H1 (cell line): ENCODE measurements around the gene FBXO34. TPM values are rescaled to one million over a fixed set of nuclear protein-coding genes. Genes with fewer than 3 reads are reported as not detected.

Experiments
- CTCF ChIA-PET: fragments of 300-600 bp; sonication (Branson Sonifier 250); formaldehyde crosslinking; loops from one replicate; lab custom pipeline; 2021; ENCODE audit not compliant: partially characterized antibody; lab: Charles Lee
- POLR2A ChIA-PET: fragments of 300-600 bp; sonication (Branson Sonifier 250); formaldehyde crosslinking; loops from one replicate; lab custom pipeline; 2021; ENCODE audit warnings: inconsistent platforms; ENCODE audit not compliant: partially characterized antibody; lab: Charles Lee
- DNase-seq, 2 experiments: peaks; one replicate each; pipeline versions ENCODE4 v3.0.0 to v3.0.0-alpha.2; 2010 to 2022; ENCODE audit warnings: low spot score in 2 of 2, low read depth in 1 of 2, mixed read lengths in 1 of 2
- FAIRE-seq: peaks from 2 replicates; lab custom pipeline; 2011; peaks lifted over from hg19 to GRCh38; lab: Jason Lieb, UNC
- H2AFZ ChIP-seq: 2 replicates; pipeline ENCODE4 v1.8.1; 2012; ENCODE audit warnings: low read length, inconsistent platforms
- H2AK5ac ChIP-seq: 2 replicates; pipeline ENCODE4 v1.6.1; 2013; ENCODE audit warnings: low read depth, low read length
- H2BK120ac ChIP-seq: replicated peaks from 2 replicates; pipeline ENCODE3; 2013; ENCODE audit warnings: low read depth, low read length, inconsistent platforms
- H2BK12ac ChIP-seq: 2 replicates; pipeline ENCODE4 v1.6.1; 2013; ENCODE audit warnings: low read depth, low read length
- H2BK15ac ChIP-seq: 2 replicates; pipeline ENCODE4 v1.6.1; 2013; ENCODE audit warnings: low read length
- H2BK20ac ChIP-seq: 2 replicates; pipeline ENCODE4 v1.6.1; 2013; ENCODE audit warnings: low read length
- H2BK5ac ChIP-seq: 2 replicates; pipeline ENCODE4 v1.6.1; 2013; ENCODE audit warnings: low read depth, low read length
- H3K14ac ChIP-seq: 2 replicates; pipeline ENCODE4 v1.6.1; 2013; ENCODE audit warnings: inconsistent platforms; ENCODE audit not compliant: insufficient read length
- H3K18ac ChIP-seq: 2 replicates; pipeline ENCODE4 v1.6.1; 2013; ENCODE audit warnings: low read length; ENCODE audit errors: extremely low read depth
- H3K23ac ChIP-seq: 2 replicates; pipeline ENCODE4 v1.6.1; 2013; ENCODE audit warnings: inconsistent platforms; ENCODE audit not compliant: insufficient read length
- H3K23me2 ChIP-seq: 2 replicates; pipeline ENCODE4 v1.6.1; 2013; ENCODE audit warnings: low read depth, low read length
- H3K27ac ChIP-seq: 2 replicates; pipeline ENCODE4 v1.6.1; 2011; ENCODE audit warnings: low read depth, low read length, inconsistent platforms
- H3K27me3 ChIP-seq, 4 experiments: replicated peaks in 1 of 4; 1 replicate in 1 of 4; 2 replicates in 3 of 4; pipeline versions ENCODE4 v1.6.1 to v1.8.1; 2011 to 2013; ENCODE audit warnings: low read length in 3 of 4, mild to moderate bottlenecking in 3 of 4, inconsistent platforms in 2 of 4, mixed read lengths in 2 of 4, moderate library complexity in 1 of 4; ENCODE audit not compliant: control insufficient read depth in 3 of 4, insufficient read depth in 3 of 4; ENCODE audit errors: extremely low read depth in 1 of 4
- H3K36me3 ChIP-seq, 4 experiments: 2 replicates each; pipeline versions ENCODE4 v1.6.1 to v1.8.1; 2011 to 2013; ENCODE audit warnings: mild to moderate bottlenecking in 4 of 4, low read length in 3 of 4, moderate library complexity in 2 of 4, control low read depth in 1 of 4, inconsistent platforms in 1 of 4; ENCODE audit not compliant: insufficient read depth in 4 of 4, control insufficient read depth in 2 of 4
- H3K4ac ChIP-seq: replicated peaks from 2 replicates; pipeline ENCODE3; 2013; ENCODE audit warnings: low read length, low read depth, mixed read lengths, inconsistent platforms; ENCODE audit not compliant: insufficient read length
- H3K4me1 ChIP-seq, 4 experiments: replicated peaks in 1 of 4; 1 replicate in 1 of 4; 2 replicates in 3 of 4; pipeline versions ENCODE4 v1.6.1 to v1.8.1; 2011 to 2013; ENCODE audit warnings: low read length in 3 of 4, inconsistent platforms in 2 of 4, mixed read lengths in 1 of 4; ENCODE audit not compliant: insufficient read depth in 4 of 4, control insufficient read depth in 3 of 4
- H3K4me2 ChIP-seq, 2 experiments: 2 replicates each; pipeline versions ENCODE4 v1.6.1 to v1.8.1; 2011 to 2013; ENCODE audit warnings: low read depth in 2 of 2, low read length in 2 of 2, control low read depth in 1 of 2, inconsistent platforms in 1 of 2, mild to moderate bottlenecking in 1 of 2; ENCODE audit not compliant: insufficient read depth in 1 of 2
- H3K4me3 ChIP-seq, 4 experiments: fragments of 200-600, 300-600 bp in 1 of 4; sonication (generic), shearing (Covaris generic), sonication (Bioruptor Twin) in 1 of 4; 2 replicates each; pipeline versions ENCODE4 v1.5.1 to v1.8.1; 2011 to 2016; ENCODE audit warnings: low read length in 4 of 4, low read depth in 3 of 4, control low read depth in 2 of 4, inconsistent platforms in 2 of 4, mild to moderate bottlenecking in 2 of 4, mixed read lengths in 1 of 4, moderate library complexity in 1 of 4; ENCODE audit not compliant: insufficient read depth in 2 of 4; ENCODE audit errors: extremely low read depth in 1 of 4
- H3K56ac ChIP-seq: replicated peaks from 2 replicates; pipeline ENCODE3; 2013; ENCODE audit warnings: low read depth, mild to moderate bottlenecking, mixed read lengths, low read length, inconsistent platforms; ENCODE audit not compliant: insufficient read length
- H3K79me1 ChIP-seq: 2 replicates; pipeline ENCODE4 v1.6.1; 2013; ENCODE audit warnings: low read depth, low read length, control low read depth
- H3K79me2 ChIP-seq, 2 experiments: 2 replicates each; pipeline versions ENCODE4 v1.6.1 to v1.8.1; 2012 to 2013; ENCODE audit warnings: low read length in 2 of 2, mild to moderate bottlenecking in 2 of 2, inconsistent platforms in 1 of 2; ENCODE audit not compliant: insufficient read depth in 2 of 2, control insufficient read depth in 1 of 2
- H3K9ac ChIP-seq, 4 experiments: replicated peaks in 1 of 4; 1 replicate in 1 of 4; 2 replicates in 3 of 4; pipeline versions ENCODE4 v1.6.1 to v1.8.1; 2011 to 2013; ENCODE audit warnings: low read depth in 3 of 4, low read length in 3 of 4, control low read depth in 2 of 4, mild to moderate bottlenecking in 2 of 4, moderate library complexity in 2 of 4, inconsistent platforms in 1 of 4; ENCODE audit errors: extremely low read depth in 1 of 4
- H3K9me3 ChIP-seq, 2 experiments: 2 replicates each; pipeline versions ENCODE4 v1.6.1 to v1.8.1; 2012 to 2013; ENCODE audit warnings: mild to moderate bottlenecking in 2 of 2, moderate library complexity in 2 of 2, control low read depth in 1 of 2, inconsistent platforms in 1 of 2, low read depth in 1 of 2, low read length in 1 of 2, mixed read lengths in 1 of 2; ENCODE audit not compliant: insufficient read depth in 2 of 2
- H4K20me1 ChIP-seq, 2 experiments: replicated peaks in 1 of 2; 2 replicates each; pipeline versions ENCODE3 to v1.8.1; 2011 to 2013; ENCODE audit warnings: inconsistent platforms in 2 of 2, low read length in 2 of 2, mild to moderate bottlenecking in 1 of 2; ENCODE audit not compliant: insufficient read depth in 2 of 2, control insufficient read depth in 1 of 2
- H4K5ac ChIP-seq: 2 replicates; pipeline ENCODE4 v1.6.1; 2013; ENCODE audit warnings: low read length, low read depth, mixed read lengths, inconsistent platforms; ENCODE audit not compliant: insufficient read length
- H4K8ac ChIP-seq: 2 replicates; pipeline ENCODE4 v1.8.0; 2013; ENCODE audit warnings: mild to moderate bottlenecking, moderate library complexity, low read length, inconsistent platforms; ENCODE audit not compliant: insufficient read depth; ENCODE audit errors: extremely low read depth
- H4K91ac ChIP-seq: replicated peaks from 2 replicates; pipeline ENCODE3; 2013; ENCODE audit warnings: low read length, mixed read lengths, inconsistent platforms; ENCODE audit not compliant: insufficient read length
- ATF2 ChIP-seq: IDR thresholded peaks from 2 replicates; pipeline ENCODE4 v1.6.1; 2012; ENCODE audit warnings: low read length, inconsistent platforms
- CEBPB ChIP-seq: IDR thresholded peaks from 2 replicates; pipeline ENCODE4 v1.6.1; 2012; ENCODE audit warnings: low read depth, low read length
- GTF2F1 ChIP-seq: IDR thresholded peaks from 2 replicates; pipeline ENCODE4 v1.6.1; 2012; ENCODE audit warnings: low read depth, low read length, improper control_type of control experiment, borderline replicate concordance
- USF2 ChIP-seq: IDR thresholded peaks from 2 replicates; pipeline ENCODE4 v1.6.1; 2011; ENCODE audit warnings: low read length, improper control_type of control experiment
- WGBS, 2 experiments: shearing (Covaris generic) in 1 of 2; methylation state at CpG; one replicate each; pipeline versions ENCODE4 v1.1.6 to v1.1.7; 2013 to 2015; ENCODE audit warnings: low lambda C conversion rate in 2 of 2, mixed read lengths in 2 of 2, inconsistent platforms in 1 of 2, low coverage in 1 of 2, missing lambda C conversion rate in 1 of 2; ENCODE audit not compliant: insufficient replicate concordance in 2 of 2, insufficient coverage in 1 of 2, insufficient read length in 1 of 2; ENCODE audit errors: extremely low coverage in 1 of 2, missing lambda C conversion rate in 1 of 2; 5-methylcytosine and 5-hydroxymethylcytosine counted together
- polyA plus RNA-seq, 7 experiments: library from polyadenylated mRNA; depleted of rRNA in 3 of 7; stranded (reverse) in 5 of 7; unstranded in 2 of 7; fragments of >200 nt in 5 of 7; fragments of 200-250 nt in 2 of 7; gene quantifications; 1 replicate in 5 of 7; 2 replicates in 1 of 7; 4 replicates in 1 of 7; pipeline versions ENCODE4 v1.2.1 to v1.2.3, GENCODE V29; 2011 to 2013; ENCODE audit warnings: missing spikeins in 2 of 7, mixed read lengths in 2 of 7
- total RNA-seq: library from RNA; stranded (reverse); fragmentation: NEBNext Ultra II Directional; extraction: Animal tissue kit (Norgen Biotek cat#: 25700); gene quantifications from 2 replicates; pipeline ENCODE4 v1.2.1, GENCODE V29; 2021

Gene FBXO34
- total and polyA plus RNA-seq, 2 of the 8 experiments (the other 6 are each of a cell fraction or from before 2014, with no cell fraction given), result 7.0 to 14.4 TPM

GRCh38 chr14:55381040-55381439 lies 109.8 kb downstream of the FBXO34 start:
- WGBS, 2 experiments, result 86% methylated on average over 5 of the region's 5 CpGs; no CpG with 5 or more reads in 1 of the 2 experiments
- H2BK12ac ChIP-seq, result no peak overlapping the region
- ChIA-PET CTCF (interaction anchor here (1.0 kb wide), 1 partner anchor 8 kb away, joined by 3 read pairs; no protein-coding TSS in a partner anchor), POLR2A (no interaction called here)
- H4K20me1 ChIP-seq, result peaks cover 0 to 1% of the 10 kb centered on the region in 2 experiments
- H3K56ac ChIP-seq, result no peak overlapping the region
- H3K14ac ChIP-seq, result no peak overlapping the region
- no peak overlapping the region for H3K18ac ChIP-seq
- H3K9ac ChIP-seq, result no peak overlapping the region
- H3K4me3 ChIP-seq, result no peak overlapping the region
- TF ChIP-seq ATF2, result no peak
- TF ChIP-seq GTF2F1, result no peak
- TF ChIP-seq USF2, result no peak
- TF ChIP-seq CEBPB, result no peak
- no peaks in the 10 kb centered on the region for H3K4me1 ChIP-seq
- H2AFZ ChIP-seq, result no peak overlapping the region
- no peak overlapping the region for H2BK20ac ChIP-seq
- no peak overlapping the region for H3K27ac ChIP-seq
- no peak overlapping the region for H4K5ac ChIP-seq
- H2BK5ac ChIP-seq, result no peak overlapping the region
- H2AK5ac ChIP-seq, result no peak overlapping the region
- DNase-seq, result no peak
- no peak overlapping the region; the same call in 1 of the 2 replicates for H4K8ac ChIP-seq
- H3K27me3 ChIP-seq, result no peaks in the 10 kb centered on the region
- H4K91ac ChIP-seq, result no peak overlapping the region
- no peaks in the 10 kb centered on the region for H3K79me1 ChIP-seq
- no peaks in the 10 kb centered on the region for H3K23me2 ChIP-seq
- no peak for FAIRE-seq
- H2BK120ac ChIP-seq, result no peak overlapping the region
- H3K79me2 ChIP-seq, result no peaks in the 10 kb centered on the region
- peaks cover 7 to 36% (median 27%) of the 10 kb centered on the region in 4 experiments for H3K36me3 ChIP-seq
- H2BK15ac ChIP-seq, result no peak overlapping the region
- H3K4me2 ChIP-seq, result no peak overlapping the region
- no peak overlapping the region for H3K4ac ChIP-seq
- H3K9me3 ChIP-seq, result no peaks in the 10 kb centered on the region
- no peak overlapping the region for H3K23ac ChIP-seq
